HG03097 (cell line): ENCODE results near the gene ADAMTS17.

Source experiments
- ATAC-seq: cut with Tn5 transposase; IDR thresholded peaks from one replicate; pipeline ENCODE4 v1.9.1; 2021; ENCODE audit not compliant: unreplicated experiment, low FRiP score

Gene ADAMTS17

GRCh38 chr15:100255644-100256043, 86.1 kb downstream of the ADAMTS17 start:
- no peak for ATAC-seq

GRCh38 chr15:100254691-100255090, 87.1 kb downstream of the ADAMTS17 start:
- ATAC-seq: no peak

- no peak for ATAC-seq
Measured at GRCh38 chr15:100254285-100254684, 87.5 kb downstream of the ADAMTS17 start.

- ATAC-seq: no peak
Measured at GRCh38 chr15:100253640-100254039, 88.1 kb downstream of the ADAMTS17 start.

GRCh38 chr15:100252779-100253417, 88.9 kb downstream of the ADAMTS17 start:
- ATAC-seq: no peak

GRCh38 chr15:100252359-100252758, 89.4 kb downstream of the ADAMTS17 start:
- no peak for ATAC-seq

- ATAC-seq: no peak
Measured at GRCh38 chr15:100250176-100250800, 91.5 kb downstream of the ADAMTS17 start.

GRCh38 chr15:100249096-100249815, 92.5 kb downstream of the ADAMTS17 start:
- ATAC-seq: no peak

- ATAC-seq: no peak
Measured at GRCh38 chr15:100248236-100248635, 93.5 kb downstream of the ADAMTS17 start.

- no peak for ATAC-seq
Measured at GRCh38 chr15:100247228-100248225, 94.2 kb downstream of the ADAMTS17 start.

- ATAC-seq: no peak
Measured at GRCh38 chr15:100245855-100246254, 95.9 kb downstream of the ADAMTS17 start.

GRCh38 chr15:100245487-100245820, 96.3 kb downstream of the ADAMTS17 start:
- ATAC-seq: no peak

GRCh38 chr15:100244796-100245486, 96.8 kb downstream of the ADAMTS17 start:
- no peak for ATAC-seq

GRCh38 chr15:100242989-100243388, 98.8 kb downstream of the ADAMTS17 start:
- no peak for ATAC-seq

GRCh38 chr15:100241572-100242482, 99.9 kb downstream of the ADAMTS17 start:
- ATAC-seq: no peak

- no peak for ATAC-seq
Measured at GRCh38 chr15:100236981-100237720, 104.6 kb downstream of the ADAMTS17 start.

- no peak for ATAC-seq
Measured at GRCh38 chr15:100235030-100235617, 106.7 kb downstream of the ADAMTS17 start.
